LNCAP (cell line): ENCODE data around the gene ATP2B3.

Source experiments
- TF ChIP-seq, protein P1 (sequence below): fragments of 450-650 bp; IDR thresholded peaks from 2 replicates; pipeline ENCODE4 v1.5.1; 2017; ENCODE audit warnings: mild to moderate bottlenecking

Gene ATP2B3

DNA sequence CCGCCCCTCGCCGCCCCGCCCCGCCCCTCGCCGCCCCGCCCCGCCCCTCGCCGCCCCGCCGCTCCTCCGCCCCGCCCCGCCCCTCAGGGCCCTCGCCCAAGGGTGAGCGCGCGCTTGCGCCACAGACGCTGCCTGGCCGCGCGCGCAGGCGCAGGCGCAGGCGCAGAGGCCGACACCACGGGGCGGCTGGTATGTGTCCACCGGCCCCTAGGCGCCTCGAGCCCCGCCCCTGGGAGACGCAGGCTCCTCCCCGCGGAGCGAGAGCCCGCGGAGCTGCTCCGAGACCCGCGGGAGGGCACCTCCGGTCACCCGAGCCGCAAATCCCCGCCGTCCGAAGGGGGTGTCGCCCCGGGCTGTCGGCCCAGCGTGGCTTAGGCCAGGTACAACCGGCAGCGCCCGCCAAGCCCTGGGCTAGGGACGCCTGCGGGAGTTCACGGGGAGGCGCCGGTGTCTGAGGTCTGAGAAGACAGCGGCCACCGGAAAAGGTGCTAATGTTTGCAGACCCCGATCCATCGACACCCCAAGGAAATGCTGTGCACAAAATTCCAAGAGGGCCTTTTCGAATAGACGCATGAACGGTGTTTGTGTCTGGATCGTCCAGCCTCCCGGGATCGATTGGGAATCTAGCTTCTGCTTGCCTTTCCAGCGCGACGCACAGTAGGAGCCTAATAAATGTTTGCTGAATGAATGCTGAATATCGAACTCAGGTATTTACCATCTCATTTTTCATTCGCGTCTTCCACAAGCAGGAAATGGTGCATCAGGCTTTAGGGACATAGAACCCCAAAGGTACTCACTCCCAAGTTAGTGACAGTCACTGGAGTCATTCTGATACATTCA, 82.0 kb downstream of the ATP2B3 start:
- TF ChIP-seq, protein P1, sequence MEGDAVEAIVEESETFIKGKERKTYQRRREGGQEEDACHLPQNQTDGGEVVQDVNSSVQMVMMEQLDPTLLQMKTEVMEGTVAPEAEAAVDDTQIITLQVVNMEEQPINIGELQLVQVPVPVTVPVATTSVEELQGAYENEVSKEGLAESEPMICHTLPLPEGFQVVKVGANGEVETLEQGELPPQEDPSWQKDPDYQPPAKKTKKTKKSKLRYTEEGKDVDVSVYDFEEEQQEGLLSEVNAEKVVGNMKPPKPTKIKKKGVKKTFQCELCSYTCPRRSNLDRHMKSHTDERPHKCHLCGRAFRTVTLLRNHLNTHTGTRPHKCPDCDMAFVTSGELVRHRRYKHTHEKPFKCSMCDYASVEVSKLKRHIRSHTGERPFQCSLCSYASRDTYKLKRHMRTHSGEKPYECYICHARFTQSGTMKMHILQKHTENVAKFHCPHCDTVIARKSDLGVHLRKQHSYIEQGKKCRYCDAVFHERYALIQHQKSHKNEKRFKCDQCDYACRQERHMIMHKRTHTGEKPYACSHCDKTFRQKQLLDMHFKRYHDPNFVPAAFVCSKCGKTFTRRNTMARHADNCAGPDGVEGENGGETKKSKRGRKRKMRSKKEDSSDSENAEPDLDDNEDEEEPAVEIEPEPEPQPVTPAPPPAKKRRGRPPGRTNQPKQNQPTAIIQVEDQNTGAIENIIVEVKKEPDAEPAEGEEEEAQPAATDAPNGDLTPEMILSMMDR, result no peak

DNA sequence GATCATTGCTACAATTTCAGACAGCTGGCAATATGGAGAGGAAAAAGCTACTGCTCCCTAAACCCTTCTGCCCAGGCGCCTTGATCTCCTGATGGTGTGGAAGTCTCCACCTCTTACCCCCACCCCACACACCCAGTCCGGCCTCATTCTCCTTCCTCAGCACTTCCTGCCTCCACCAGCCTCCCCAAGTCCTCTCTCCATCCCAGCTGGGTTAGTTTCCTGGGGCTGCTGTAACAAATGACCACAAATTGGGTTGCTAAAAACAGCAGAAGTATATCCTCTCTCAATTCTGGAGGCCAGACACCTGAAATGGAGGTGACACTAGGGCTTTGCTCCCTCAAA, 82.6 kb downstream of the ATP2B3 start:
- TF ChIP-seq, protein P1, result no peak

DNA sequence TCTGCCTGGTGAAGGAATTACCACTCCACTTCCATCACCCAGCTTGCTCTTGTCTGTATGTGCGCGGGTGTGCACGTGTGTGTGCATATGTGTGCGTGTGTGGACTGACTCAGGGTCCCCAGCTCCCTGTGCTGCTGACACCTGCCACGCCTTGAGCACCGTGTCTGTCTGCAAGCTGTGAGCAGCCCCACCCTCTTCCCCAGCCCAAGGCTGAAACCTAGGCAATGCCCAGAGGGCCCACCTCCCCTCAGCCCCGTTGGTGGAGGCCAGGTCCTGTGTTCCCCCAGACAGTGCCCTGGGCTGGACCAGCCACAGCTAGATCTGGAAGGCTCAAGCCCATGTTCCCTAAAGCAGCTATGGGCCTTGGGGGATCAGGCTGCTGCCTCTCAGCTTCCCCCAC, 83.5 kb downstream of the ATP2B3 start:
- TF ChIP-seq, protein P1, result no peak

DNA sequence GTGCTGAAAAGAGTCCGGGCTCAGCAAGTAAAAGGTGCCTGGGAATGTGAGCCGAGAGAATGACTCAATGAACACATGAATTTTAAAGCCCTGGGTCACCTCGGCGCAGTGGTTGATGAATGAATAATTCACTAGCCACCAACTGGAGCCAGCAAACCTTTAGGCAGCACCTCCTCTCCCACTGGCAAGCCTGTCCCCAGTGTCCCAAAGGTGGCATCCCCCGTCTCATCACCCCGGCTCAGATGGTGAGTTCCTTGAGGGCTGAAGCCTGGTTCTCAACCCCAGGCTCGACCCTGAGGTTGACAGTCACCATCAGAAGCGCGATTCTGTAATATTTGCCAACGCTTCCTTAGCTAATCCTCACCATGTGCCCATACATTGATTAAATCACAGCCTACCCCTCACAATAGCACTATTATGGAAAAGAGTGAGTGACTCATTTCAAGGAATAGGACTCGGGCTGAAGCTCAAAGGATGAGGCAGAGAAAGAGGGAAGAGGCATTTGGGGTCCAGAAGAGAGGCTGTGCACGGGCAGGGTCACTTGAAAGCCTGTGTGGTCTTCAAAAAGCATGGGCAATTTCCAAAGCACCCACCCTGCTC, 84.2 kb downstream of the ATP2B3 start:
- TF ChIP-seq, protein P1, result no peak

DNA sequence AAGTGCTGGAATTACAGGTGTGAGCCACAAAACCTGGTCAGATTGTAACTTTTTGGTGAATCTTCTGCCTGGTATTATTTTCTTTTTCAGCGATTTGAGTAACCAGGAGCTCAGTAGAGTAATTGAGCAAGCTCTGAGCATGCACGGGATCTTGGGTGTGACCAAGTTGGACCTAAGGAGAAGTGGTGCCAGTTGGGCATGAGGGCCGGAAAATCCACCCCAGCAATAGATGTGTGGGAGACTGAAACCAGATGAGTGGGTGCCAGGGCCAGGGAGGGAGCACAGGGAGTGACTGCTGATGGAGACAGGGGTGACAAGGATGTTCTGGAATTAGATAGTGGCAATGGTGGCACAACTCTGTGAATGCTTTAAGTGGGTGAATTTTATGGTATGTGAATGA, 85.2 kb downstream of the ATP2B3 start:
- TF ChIP-seq, protein P1, result no peak

DNA sequence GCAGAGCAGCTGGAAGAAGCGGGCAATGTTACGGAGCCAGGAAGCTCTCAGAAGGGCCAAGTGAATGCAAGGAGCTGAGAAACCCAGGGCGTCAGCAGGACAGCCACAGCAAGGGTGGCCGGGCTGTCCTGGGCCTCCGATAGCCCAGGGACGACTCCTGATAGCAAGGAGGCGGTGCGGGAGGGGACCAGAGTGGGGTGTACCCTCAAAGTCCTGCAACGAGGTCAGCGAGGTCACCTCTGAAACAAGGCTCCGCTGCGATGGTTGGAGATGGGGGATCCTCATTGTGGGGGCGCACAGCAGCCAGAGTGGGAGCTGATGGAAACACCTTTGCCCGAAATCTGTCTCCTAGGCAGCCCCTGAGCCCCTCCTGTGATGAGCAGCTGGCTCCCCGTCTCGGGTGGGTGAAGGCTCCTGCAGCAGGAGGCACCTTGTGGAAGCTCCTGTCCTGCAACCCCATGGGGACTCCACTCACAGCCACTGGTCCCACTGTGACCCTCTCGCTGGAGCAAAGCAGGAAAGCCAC, 85.8 kb downstream of the ATP2B3 start:
- TF ChIP-seq, protein P1, result no peak

DNA sequence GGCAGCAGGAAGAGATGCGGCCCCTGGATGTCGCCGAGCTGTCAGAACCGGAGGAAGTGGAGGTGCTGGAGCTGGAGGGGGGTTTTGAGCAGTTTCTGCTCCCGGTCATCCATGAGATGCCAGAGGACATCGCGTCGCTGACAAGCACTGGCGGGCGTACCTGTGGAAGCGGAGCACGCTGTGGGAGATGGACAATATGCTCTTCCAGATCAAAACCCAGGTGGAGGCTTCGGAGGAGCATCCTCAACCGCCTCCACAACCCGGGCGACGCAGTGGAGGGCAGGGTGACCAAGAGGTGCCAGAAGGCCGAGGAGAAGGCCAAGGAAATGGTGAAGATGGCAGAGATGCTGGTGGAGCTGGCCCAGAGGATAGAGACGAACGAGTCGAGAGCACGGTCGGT, 89.1 kb downstream of the ATP2B3 start:
- TF ChIP-seq, protein P1, result no peak
